Neural progenitor cell (in vitro differentiated cells): ENCODE measurements around the gene ABCA7.

Experiments used
- EZH2 ChIP-seq: fragments of 200-600 bp; sonication (generic); IDR thresholded peaks from 2 replicates; pipeline ENCODE4 v1.6.1; 2017; ENCODE audit warnings: antibody characterized with exemption, mild to moderate bottlenecking, moderate library complexity
- EZH2phosphoT487 ChIP-seq: fragments of 200-600 bp; sonication (generic); IDR thresholded peaks from 2 replicates; pipeline ENCODE4 v1.6.1; 2017; ENCODE audit warnings: antibody characterized with exemption
- TF ChIP-seq, protein P1 (sequence below): fragments of 200-600 bp; sonication (generic); IDR thresholded peaks from 2 replicates; pipeline ENCODE4 v1.5.1; 2017; ENCODE audit warnings: antibody characterized with exemption, mild to moderate bottlenecking

DNA sequence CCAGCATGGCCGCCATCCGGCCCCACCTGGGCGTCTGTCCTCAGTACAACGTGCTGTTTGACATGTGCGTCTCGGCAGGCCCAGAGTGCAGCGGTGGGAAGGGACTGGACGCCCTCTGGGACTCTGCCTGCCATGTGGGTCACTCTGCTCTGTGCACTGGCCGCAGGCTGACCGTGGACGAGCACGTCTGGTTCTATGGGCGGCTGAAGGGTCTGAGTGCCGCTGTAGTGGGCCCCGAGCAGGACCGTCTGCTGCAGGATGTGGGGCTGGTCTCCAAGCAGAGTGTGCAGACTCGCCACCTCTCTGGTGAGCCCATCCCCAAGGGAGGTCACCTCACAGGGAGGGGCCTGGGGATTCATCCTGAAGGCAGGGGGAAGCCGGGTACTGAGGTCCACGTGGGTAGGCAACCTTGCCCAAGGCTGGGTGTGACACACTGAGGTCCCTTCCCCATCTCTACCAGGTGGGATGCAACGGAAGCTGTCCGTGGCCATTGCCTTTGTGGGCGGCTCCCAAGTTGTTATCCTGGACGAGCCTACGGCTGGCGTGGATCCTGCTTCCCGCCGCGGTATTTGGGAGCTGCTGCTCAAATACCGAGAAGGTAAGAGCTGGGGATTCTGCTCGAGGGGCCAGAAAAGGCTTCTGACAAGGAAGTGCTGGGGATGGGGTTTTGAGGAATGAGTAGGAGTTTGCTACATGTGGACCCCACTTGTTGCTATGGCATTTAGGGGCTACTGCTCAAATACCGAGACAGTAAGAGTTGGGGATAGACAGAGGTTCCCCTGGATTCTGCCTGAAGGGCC, 11.3 kb downstream of the ABCA7 start:
- TF ChIP-seq, protein P1, sequence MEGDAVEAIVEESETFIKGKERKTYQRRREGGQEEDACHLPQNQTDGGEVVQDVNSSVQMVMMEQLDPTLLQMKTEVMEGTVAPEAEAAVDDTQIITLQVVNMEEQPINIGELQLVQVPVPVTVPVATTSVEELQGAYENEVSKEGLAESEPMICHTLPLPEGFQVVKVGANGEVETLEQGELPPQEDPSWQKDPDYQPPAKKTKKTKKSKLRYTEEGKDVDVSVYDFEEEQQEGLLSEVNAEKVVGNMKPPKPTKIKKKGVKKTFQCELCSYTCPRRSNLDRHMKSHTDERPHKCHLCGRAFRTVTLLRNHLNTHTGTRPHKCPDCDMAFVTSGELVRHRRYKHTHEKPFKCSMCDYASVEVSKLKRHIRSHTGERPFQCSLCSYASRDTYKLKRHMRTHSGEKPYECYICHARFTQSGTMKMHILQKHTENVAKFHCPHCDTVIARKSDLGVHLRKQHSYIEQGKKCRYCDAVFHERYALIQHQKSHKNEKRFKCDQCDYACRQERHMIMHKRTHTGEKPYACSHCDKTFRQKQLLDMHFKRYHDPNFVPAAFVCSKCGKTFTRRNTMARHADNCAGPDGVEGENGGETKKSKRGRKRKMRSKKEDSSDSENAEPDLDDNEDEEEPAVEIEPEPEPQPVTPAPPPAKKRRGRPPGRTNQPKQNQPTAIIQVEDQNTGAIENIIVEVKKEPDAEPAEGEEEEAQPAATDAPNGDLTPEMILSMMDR, result no peak
- no peak for TF ChIP-seq EZH2phosphoT487
- no peak for TF ChIP-seq EZH2
